ENCODE measurements around the gene CCDC181.

The CCDC181 gene

GRCh38 chr1:169462385-169462784, 35.1 kb upstream of the CCDC181 start:
- no peaks in the 10 kb centered on the region for H4K20me1 ChIP-seq (ENCODE audit: insufficient read depth, low read length)
- TF ChIP-seq EZH2phosphoT487 (IDR thresholded peaks at IDR 0.05; ENCODE audit: low read depth) (no peak), CTCF (IDR thresholded peaks at IDR 0.05; ENCODE audit: low read depth, low read length) (no peak)
- no peaks in the 10 kb centered on the region for H3K79me2 ChIP-seq (ENCODE audit: low read length)
- H3K9ac ChIP-seq (ENCODE audit: low read length): no peak overlapping the region
- no peaks in the 10 kb centered on the region for H3K27me3 ChIP-seq (ENCODE audit: low read depth, low read length)
- peaks cover 21% of the 10 kb centered on the region for H3K4me1 ChIP-seq (ENCODE audit: low read length)
- no peak overlapping the region for H2AFZ ChIP-seq (ENCODE audit: low read depth, low read length)
- H3K36me3 ChIP-seq (replicated peaks; ENCODE audit: low read depth, low read length): peaks cover 48% of the 10 kb centered on the region
- H3K9me3 ChIP-seq (ENCODE audit: insufficient read depth, low read length): peaks cover 5% of the 10 kb centered on the region; the same call in 1 of the 2 replicates
- 0 out of 2 replicates have a peak overlapping the region, but pooled peaks have one; percentile 41 for H3K4me2 ChIP-seq (ENCODE audit: low read length)
- H3K27ac ChIP-seq (ENCODE audit: low read length): peak overlapping the region; percentile 84
- H3K4me3 ChIP-seq (ENCODE audit: low read length): no peak overlapping the region

GRCh38 chr1:169461390-169462000, 34.2 kb upstream of the CCDC181 start:
- Histone ChIP-seq H3K4me1 (ENCODE audit: low read length) (peaks cover 21% of the 10 kb centered on the region), H3K27ac (ENCODE audit: low read length) (peak overlapping the region; percentile 84), H3K4me2 (ENCODE audit: low read length) (peak overlapping the region; percentile 41), H3K9me3 (ENCODE audit: insufficient read depth, low read length) (peaks cover 13% of the 10 kb centered on the region), H3K27me3 (ENCODE audit: low read depth, low read length) (no peaks in the 10 kb centered on the region), H2AFZ (ENCODE audit: low read depth, low read length) (no peak overlapping the region), H4K20me1 (ENCODE audit: insufficient read depth, low read length) (no peaks in the 10 kb centered on the region), H3K4me3 (ENCODE audit: low read length) (no peak overlapping the region), H3K36me3 (replicated peaks; ENCODE audit: low read depth, low read length) (peaks cover 53% of the 10 kb centered on the region), H3K79me2 (ENCODE audit: low read length) (no peaks in the 10 kb centered on the region), H3K9ac (ENCODE audit: low read length) (peak overlapping the region; percentile 0; the same call in 1 of the 2 replicates)
- no peak for TF ChIP-seq CTCF (IDR thresholded peaks at IDR 0.05; ENCODE audit: low read depth, low read length)
- TF ChIP-seq EZH2phosphoT487 (IDR thresholded peaks at IDR 0.05; ENCODE audit: low read depth): no peak

GRCh38 chr1:169460191-169460833, 33.0 kb upstream of the CCDC181 start:
- TF ChIP-seq EZH2phosphoT487 (IDR thresholded peaks at IDR 0.05; ENCODE audit: low read depth) (no peak), CTCF (IDR thresholded peaks at IDR 0.05; ENCODE audit: low read depth, low read length) (no peak)
- no peaks in the 10 kb centered on the region for H4K20me1 ChIP-seq (ENCODE audit: insufficient read depth, low read length)
- H2AFZ ChIP-seq (ENCODE audit: low read depth, low read length): no peak overlapping the region
- H3K9me3 ChIP-seq (ENCODE audit: insufficient read depth, low read length): peaks cover 20% of the 10 kb centered on the region
- H3K4me2 ChIP-seq (ENCODE audit: low read length): no peak overlapping the region
- no peak overlapping the region for H3K9ac ChIP-seq (ENCODE audit: low read length)
- H3K79me2 ChIP-seq (ENCODE audit: low read length): no peaks in the 10 kb centered on the region
- H3K4me1 ChIP-seq (ENCODE audit: low read length): peaks cover 21% of the 10 kb centered on the region
- 0 out of 2 replicates have a peak overlapping the region, but pooled peaks have one; percentile 84 for H3K27ac ChIP-seq (ENCODE audit: low read length)
- H3K27me3 ChIP-seq (ENCODE audit: low read depth, low read length): no peaks in the 10 kb centered on the region
- no peak overlapping the region for H3K4me3 ChIP-seq (ENCODE audit: low read length)
- peaks cover 46% of the 10 kb centered on the region for H3K36me3 ChIP-seq (replicated peaks; ENCODE audit: low read depth, low read length)

- no peaks in the 10 kb centered on the region for H3K79me2 ChIP-seq (ENCODE audit: low read length)
Observed at GRCh38 chr1:169457443-169457842, 30.2 kb upstream of the CCDC181 start.

More at GRCh38 chr1:169457443-169457842, 30.2 kb upstream of the CCDC181 start:
- peaks cover 19% of the 10 kb centered on the region for H3K4me1 ChIP-seq (ENCODE audit: low read length)
- no peaks in the 10 kb centered on the region for H3K27me3 ChIP-seq (ENCODE audit: low read depth, low read length)
- no peak overlapping the region for H3K27ac ChIP-seq (ENCODE audit: low read length)
- no peaks in the 10 kb centered on the region for H4K20me1 ChIP-seq (ENCODE audit: insufficient read depth, low read length)
- no peak overlapping the region for H3K9ac ChIP-seq (ENCODE audit: low read length)
- peaks cover 20% of the 10 kb centered on the region for H3K9me3 ChIP-seq (ENCODE audit: insufficient read depth, low read length)
- H3K36me3 ChIP-seq (replicated peaks; ENCODE audit: low read depth, low read length): peaks cover 35% of the 10 kb centered on the region
- H3K4me2 ChIP-seq (ENCODE audit: low read length): no peak overlapping the region
- TF ChIP-seq CTCF (IDR thresholded peaks at IDR 0.05; ENCODE audit: low read depth, low read length) (no peak), EZH2phosphoT487 (IDR thresholded peaks at IDR 0.05; ENCODE audit: low read depth) (no peak)
- no peak overlapping the region for H3K4me3 ChIP-seq (ENCODE audit: low read length)
- no peak overlapping the region for H2AFZ ChIP-seq (ENCODE audit: low read depth, low read length)

All from OCI-LY3 (cell line).